Measurements from ENCODE around the gene BEX5.
"Not testable (repeated sequence)": the region's sequence is repeated elsewhere in the genome, so short reads cannot be mapped to it uniquely, and the experiment has no call there.

Gene BEX5

DNA sequence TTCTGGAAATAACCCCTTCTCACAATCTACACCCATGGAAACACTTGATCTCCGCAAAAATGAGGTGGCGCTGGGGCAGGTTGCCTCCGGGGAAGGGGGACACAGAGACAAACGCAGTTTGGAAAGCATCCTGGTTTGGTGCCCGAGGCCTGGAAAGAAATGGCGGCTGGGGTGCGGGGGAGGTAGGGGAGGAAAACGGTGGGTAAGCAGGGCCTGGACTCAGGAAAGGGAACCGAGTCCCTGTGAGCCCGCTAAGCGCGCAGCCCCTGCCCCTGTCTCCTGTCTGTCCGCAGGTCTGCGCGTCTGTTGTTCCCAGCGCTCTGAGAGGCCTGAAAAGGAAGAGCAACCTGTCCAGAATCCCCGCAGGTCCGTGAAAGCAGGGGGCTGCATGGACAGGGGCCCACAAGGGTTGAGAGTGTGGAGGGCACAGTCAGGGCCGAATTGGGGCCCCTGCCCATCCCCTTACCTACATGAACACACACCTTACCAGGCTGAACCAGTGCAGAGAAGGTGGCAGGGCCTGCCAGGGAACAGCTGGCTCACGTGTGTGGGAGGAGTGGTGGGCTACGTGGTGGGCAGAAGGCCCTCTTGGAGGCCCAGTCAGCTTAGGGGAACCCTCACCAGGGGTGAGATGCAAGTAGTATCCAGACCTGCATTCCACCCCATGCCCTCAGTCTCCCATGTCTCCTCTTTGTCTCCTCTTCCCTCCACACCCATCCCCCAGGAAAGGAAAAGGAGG lies 29.5 kb downstream of the BEX5 start:
- not testable (repeated sequence) for H3K4me3 ChIP-seq (ENCODE audit: low read depth in 1 of 2, low read length in 2 of 2); H3K9me3 ChIP-seq (ENCODE audit: control insufficient read depth in 1 of 2, low read length in 2 of 2); H3K4me1 ChIP-seq (ENCODE audit: control insufficient read depth in 1 of 2, insufficient read depth in 2 of 2, low read length in 2 of 2); H3K27me3 ChIP-seq (ENCODE audit: control insufficient read depth in 1 of 2, insufficient read depth in 2 of 2, low read length in 2 of 2); H3K36me3 ChIP-seq (ENCODE audit: control insufficient read depth in 1 of 2, insufficient read depth in 2 of 2, low read length in 2 of 2); H3K27ac ChIP-seq (ENCODE audit: low read depth, low read length); H3K9ac ChIP-seq (ENCODE audit: low read depth in 1 of 2, low read length in 2 of 2)

- not testable (repeated sequence) for H3K27me3 ChIP-seq (ENCODE audit: control insufficient read depth in 1 of 2, insufficient read depth in 2 of 2, low read length in 2 of 2); H3K4me3 ChIP-seq (ENCODE audit: low read depth in 1 of 2, low read length in 2 of 2); H3K27ac ChIP-seq (ENCODE audit: low read depth, low read length); H3K4me1 ChIP-seq (ENCODE audit: control insufficient read depth in 1 of 2, insufficient read depth in 2 of 2, low read length in 2 of 2); H3K9ac ChIP-seq (ENCODE audit: low read depth in 1 of 2, low read length in 2 of 2); H3K36me3 ChIP-seq (ENCODE audit: control insufficient read depth in 1 of 2, insufficient read depth in 2 of 2, low read length in 2 of 2); H3K9me3 ChIP-seq (ENCODE audit: control insufficient read depth in 1 of 2, low read length in 2 of 2)
Measured at GRCh38 chrX:102125436-102125835, 30.3 kb downstream of the BEX5 start, which contains the start of gene TCEAL2. TSS of gene TCEAL2 (plus strand) at chrX:102125679. CDS start at chrX:102126831, 1,152 bp downstream.

GRCh38 chrX:102125014-102125413 lies 30.8 kb downstream of the BEX5 start:
- H3K4me3 ChIP-seq (ENCODE audit: low read depth in 1 of 2, low read length in 2 of 2) = not testable (repeated sequence)

DNA sequence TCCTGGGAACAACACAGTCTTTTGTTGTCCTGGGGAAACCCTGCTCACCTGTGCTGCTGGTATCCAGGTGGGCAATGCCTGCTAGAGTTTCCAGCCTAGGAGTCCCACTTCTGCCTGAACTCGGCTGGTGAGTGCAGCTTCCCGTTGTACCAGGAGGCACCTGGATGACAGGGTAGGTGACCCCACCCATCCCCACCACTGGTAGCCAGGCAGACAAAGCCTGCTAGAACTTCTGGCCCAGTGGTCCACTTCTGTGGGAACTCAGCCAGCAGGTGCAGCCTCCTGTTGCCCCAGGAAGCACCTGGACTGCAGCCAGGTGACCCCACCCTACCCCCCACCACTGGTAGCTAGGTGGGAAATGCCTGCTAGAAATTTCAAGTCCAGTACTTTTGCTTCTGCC lies 40.0 kb downstream of the BEX5 start:
- H3K4me3 ChIP-seq (ENCODE audit: low read depth in 1 of 2, low read length in 2 of 2) = no peak overlapping the region
- H3K27ac ChIP-seq (ENCODE audit: low read depth, low read length) = no peak overlapping the region
- H3K9ac ChIP-seq (ENCODE audit: low read depth in 1 of 2, low read length in 2 of 2) = no peak overlapping the region
- H3K36me3 ChIP-seq (ENCODE audit: control insufficient read depth in 1 of 2, insufficient read depth in 2 of 2, low read length in 2 of 2) = no peaks in the 10 kb centered on the region
- no peaks in the 10 kb centered on the region for H3K4me1 ChIP-seq (ENCODE audit: control insufficient read depth in 1 of 2, insufficient read depth in 2 of 2, low read length in 2 of 2)
- no peaks in the 10 kb centered on the region for H3K27me3 ChIP-seq (ENCODE audit: control insufficient read depth in 1 of 2, insufficient read depth in 2 of 2, low read length in 2 of 2)
- no peaks in the 10 kb centered on the region for H3K9me3 ChIP-seq (ENCODE audit: control insufficient read depth in 1 of 2, low read length in 2 of 2)

More at GRCh38 chrX:102125014-102125413, 30.8 kb downstream of the BEX5 start:
- H3K4me1 ChIP-seq (ENCODE audit: control insufficient read depth in 1 of 2, insufficient read depth in 2 of 2, low read length in 2 of 2); H3K27ac ChIP-seq (ENCODE audit: low read depth, low read length); H3K27me3 ChIP-seq (ENCODE audit: control insufficient read depth in 1 of 2, insufficient read depth in 2 of 2, low read length in 2 of 2); H3K9ac ChIP-seq (ENCODE audit: low read depth in 1 of 2, low read length in 2 of 2); H3K36me3 ChIP-seq (ENCODE audit: control insufficient read depth in 1 of 2, insufficient read depth in 2 of 2, low read length in 2 of 2); H3K9me3 ChIP-seq (ENCODE audit: control insufficient read depth in 1 of 2, low read length in 2 of 2): not testable (repeated sequence)

DNA sequence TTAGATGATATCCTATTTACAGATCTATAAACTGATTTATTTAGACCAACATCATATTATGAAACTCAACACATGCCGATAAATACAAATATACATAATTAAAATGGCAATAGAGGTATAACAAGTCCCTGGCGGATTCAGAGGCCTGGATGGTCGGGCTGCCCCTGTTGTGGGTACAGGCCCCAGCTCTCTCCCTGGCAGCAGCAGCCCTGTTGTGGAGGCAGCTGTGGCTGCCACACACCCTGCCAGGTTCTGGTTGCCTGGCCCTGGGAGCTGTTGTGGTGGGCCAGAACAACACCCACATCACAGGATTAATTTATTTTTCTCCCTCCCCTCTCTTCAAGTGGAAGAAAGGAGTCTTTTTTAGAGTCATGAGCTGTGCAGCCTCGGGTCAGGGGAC lies 42.4 kb downstream of the BEX5 start:
- H3K27ac ChIP-seq (ENCODE audit: low read depth, low read length) = no peak overlapping the region
- no peak overlapping the region for H3K4me3 ChIP-seq (ENCODE audit: low read depth in 1 of 2, low read length in 2 of 2)
- no peaks in the 10 kb centered on the region for H3K27me3 ChIP-seq (ENCODE audit: control insufficient read depth in 1 of 2, insufficient read depth in 2 of 2, low read length in 2 of 2)
- no peaks in the 10 kb centered on the region for H3K9me3 ChIP-seq (ENCODE audit: control insufficient read depth in 1 of 2, low read length in 2 of 2)
- no peaks in the 10 kb centered on the region for H3K4me1 ChIP-seq (ENCODE audit: control insufficient read depth in 1 of 2, insufficient read depth in 2 of 2, low read length in 2 of 2)
- H3K36me3 ChIP-seq (ENCODE audit: control insufficient read depth in 1 of 2, insufficient read depth in 2 of 2, low read length in 2 of 2) = no peaks in the 10 kb centered on the region
- no peak overlapping the region for H3K9ac ChIP-seq (ENCODE audit: low read depth in 1 of 2, low read length in 2 of 2)

Measured in duodenal mucosa (tissue), 2 donors.